H9 (cell line): ENCODE results near the gene DAPK1. TPM values are rescaled to one million over a fixed set of nuclear protein-coding genes. Genes with fewer than 3 reads are reported as not detected.

Experiments
- DNase-seq: peaks from one replicate; pipeline ENCODE4 v3.0.0-alpha.2; 2017
- H2AFZ ChIP-seq: one replicate; pipeline ENCODE4 v1.6.1; 2013; ENCODE audit warnings: mild to moderate bottlenecking, low read length, control low read depth, moderate library complexity
- H2AK5ac ChIP-seq: 2 replicates; pipeline ENCODE4 v1.6.1; 2013; ENCODE audit warnings: low read length, control low read depth, mixed read lengths; ENCODE audit not compliant: insufficient read length
- H2BK120ac ChIP-seq: one replicate; pipeline ENCODE4 v1.6.1; 2013; ENCODE audit warnings: low read depth, mild to moderate bottlenecking, low read length, control low read depth, inconsistent platforms; ENCODE audit not compliant: poor library complexity, severe bottlenecking
- H2BK12ac ChIP-seq: 2 replicates; pipeline ENCODE4 v1.6.1; 2013; ENCODE audit warnings: low read length, control low read depth, mixed read lengths, low read depth; ENCODE audit not compliant: insufficient read length
- H2BK15ac ChIP-seq: 2 replicates; pipeline ENCODE4 v1.6.1; 2013; ENCODE audit warnings: low read depth, low read length, control low read depth
- H2BK20ac ChIP-seq: one replicate; pipeline ENCODE4 v1.6.1; 2013; ENCODE audit warnings: low read depth, mild to moderate bottlenecking, low read length, control low read depth, inconsistent platforms; ENCODE audit not compliant: poor library complexity, severe bottlenecking
- H2BK5ac ChIP-seq: 2 replicates; pipeline ENCODE4 v1.6.1; 2013; ENCODE audit warnings: low read length, control low read depth, mixed read lengths; ENCODE audit not compliant: insufficient read length
- H3K14ac ChIP-seq: 2 replicates; pipeline ENCODE4 v1.6.1; 2013; ENCODE audit warnings: low read length, control low read depth; ENCODE audit not compliant: insufficient read depth
- H3K18ac ChIP-seq: 2 replicates; pipeline ENCODE4 v1.6.1; 2013; ENCODE audit warnings: low read depth, mild to moderate bottlenecking, mixed read lengths, low read length, control low read depth; ENCODE audit not compliant: insufficient read length
- H3K23ac ChIP-seq: 2 replicates; pipeline ENCODE4 v1.6.1; 2013; ENCODE audit warnings: low read length, control low read depth, mixed read lengths, low read depth; ENCODE audit not compliant: insufficient read length
- H3K23me2 ChIP-seq: 2 replicates; pipeline ENCODE4 v1.6.1; 2013; ENCODE audit warnings: low read depth, mild to moderate bottlenecking, mixed read lengths, low read length, control low read depth; ENCODE audit not compliant: insufficient read length, poor library complexity, severe bottlenecking
- H3K27ac ChIP-seq: 2 replicates; pipeline ENCODE4 v1.5.1; 2013; ENCODE audit warnings: low read length, control low read depth, mixed read lengths, low read depth; ENCODE audit not compliant: insufficient read length
- H3K27me3 ChIP-seq: 2 replicates; pipeline ENCODE4 v1.6.1; 2013; ENCODE audit warnings: low read length, control low read depth, inconsistent platforms; ENCODE audit not compliant: insufficient read depth
- H3K4ac ChIP-seq: 2 replicates; pipeline ENCODE4 v1.6.1; 2013; ENCODE audit warnings: low read depth, mild to moderate bottlenecking, control low read depth, inconsistent platforms, low read length, moderate library complexity
- H3K4me1 ChIP-seq: 2 replicates; pipeline ENCODE4 v1.6.1; 2013; ENCODE audit warnings: low read length, control low read depth, inconsistent platforms; ENCODE audit not compliant: insufficient read depth
- H3K4me2 ChIP-seq: 2 replicates; pipeline ENCODE4 v1.6.1; 2013; ENCODE audit warnings: low read length, control low read depth, mixed read lengths; ENCODE audit not compliant: insufficient read length, insufficient read depth
- H3K56ac ChIP-seq: 2 replicates; pipeline ENCODE4 v1.6.1; 2013; ENCODE audit warnings: low read depth, mild to moderate bottlenecking, mixed read lengths, low read length, control low read depth; ENCODE audit not compliant: insufficient read length
- H3K79me1 ChIP-seq: 2 replicates; pipeline ENCODE4 v1.6.1; 2013; ENCODE audit warnings: low read depth, mild to moderate bottlenecking, moderate library complexity, low read length, control low read depth, inconsistent platforms; ENCODE audit not compliant: insufficient read depth, poor library complexity, severe bottlenecking
- H3K79me2 ChIP-seq: 2 replicates; pipeline ENCODE4 v1.6.1; 2013; ENCODE audit warnings: low read length, control low read depth, inconsistent platforms; ENCODE audit not compliant: insufficient read depth
- H3K9ac ChIP-seq: 2 replicates; pipeline ENCODE4 v1.6.1; 2013; ENCODE audit warnings: low read length, control low read depth, mixed read lengths; ENCODE audit not compliant: insufficient read length; ENCODE audit errors: extremely low read depth
- H3K9me3 ChIP-seq: one replicate; pipeline ENCODE4 v1.6.1; 2013; ENCODE audit warnings: low read depth, low read length, inconsistent platforms; ENCODE audit not compliant: control insufficient read depth
- H3T11ph ChIP-seq: one replicate; pipeline ENCODE4 v1.6.1; 2013; ENCODE audit warnings: mild to moderate bottlenecking, low read length, control low read depth, inconsistent platforms
- H4K20me1 ChIP-seq: one replicate; pipeline ENCODE4 v1.6.1; 2013; ENCODE audit not compliant: control insufficient read depth, insufficient read length, insufficient read depth
- H4K5ac ChIP-seq: 2 replicates; pipeline ENCODE4 v1.6.1; 2013; ENCODE audit warnings: low read depth, mild to moderate bottlenecking, mixed read lengths, low read length, control low read depth; ENCODE audit not compliant: insufficient read length
- H4K8ac ChIP-seq: replicated peaks from 2 replicates; pipeline ENCODE4 v1.6.1; 2013; ENCODE audit warnings: low read length, control low read depth, mixed read lengths, low read depth; ENCODE audit not compliant: insufficient read length
- H4K91ac ChIP-seq: 2 replicates; pipeline ENCODE4 v1.6.1; 2013; ENCODE audit warnings: low read depth, mild to moderate bottlenecking, moderate library complexity, mixed read lengths, low read length, control low read depth; ENCODE audit not compliant: insufficient read length
- H3K27ac Mint-ChIP-seq, 3 experiments: 2 replicates in 2 of 3; 3 replicates in 1 of 3; pipeline ENCODE4 v1.8.0; 2020 to 2021; ENCODE audit warnings: mixed read lengths in 3 of 3, mild to moderate bottlenecking in 1 of 3, moderate library complexity in 1 of 3
- H3K27me3 Mint-ChIP-seq: 2 replicates; pipeline ENCODE4 v1.8.0; 2021; ENCODE audit warnings: low read depth, mild to moderate bottlenecking, moderate library complexity, mixed read lengths
- H3K36me3 Mint-ChIP-seq, 3 experiments: 2 replicates in 2 of 3; 3 replicates in 1 of 3; pipeline ENCODE4 v1.8.0; 2020 to 2021; ENCODE audit warnings: low read depth in 3 of 3, mixed read lengths in 3 of 3; ENCODE audit not compliant: insufficient read depth in 1 of 3
- H3K4me1 Mint-ChIP-seq, 2 experiments: 2 replicates each; pipeline ENCODE4 v1.8.0; 2020; ENCODE audit warnings: mixed read lengths in 2 of 2
- H3K4me3 Mint-ChIP-seq, 2 experiments: 2 replicates in 1 of 2; 3 replicates in 1 of 2; pipeline ENCODE4 v1.8.0; 2020 to 2021; ENCODE audit warnings: mild to moderate bottlenecking in 2 of 2, mixed read lengths in 2 of 2, moderate library complexity in 1 of 2
- H3K9me3 Mint-ChIP-seq, 2 experiments: 2 replicates in 1 of 2; 3 replicates in 1 of 2; pipeline ENCODE4 v1.8.0; 2020; ENCODE audit warnings: mild to moderate bottlenecking in 2 of 2, mixed read lengths in 2 of 2, moderate library complexity in 1 of 2
- CTCF ChIP-seq: fragments of 200-600 bp; sonication (generic); conservative IDR thresholded peaks from 3 replicates; pipeline ENCODE4 v1.8.0; 2021; ENCODE audit warnings: antibody characterized with exemption, mild to moderate bottlenecking
- WGBS: extraction: QIAGEN DNeasy Blood & Tissue Kit; methylation state at CpG from one replicate; pipeline ENCODE4 v1.1.7; 2013; ENCODE audit warnings: missing lambda C conversion rate, low lambda C conversion rate, mixed read lengths; ENCODE audit not compliant: insufficient read length; ENCODE audit errors: extremely low coverage; 5-methylcytosine and 5-hydroxymethylcytosine counted together
- total RNA-seq: library from RNA; stranded (reverse); gene quantifications from 2 replicates; pipeline ENCODE4 v1.2.1, GENCODE V29; 2021

The DAPK1 gene
- total RNA-seq, 1 experiment from 2014 or later = 79.4 TPM

GRCh38 chr9:87706066-87706739, 208.5 kb downstream of the DAPK1 start:
- no peak overlapping the region for H3K23ac ChIP-seq
- H3K4me2 ChIP-seq = no peak overlapping the region
- no peak overlapping the region for H3K18ac ChIP-seq
- H2BK12ac ChIP-seq = no peak overlapping the region
- H3K9me3 ChIP-seq = no peaks in the 10 kb centered on the region
- H3K23me2 ChIP-seq = no peaks in the 10 kb centered on the region
- no peak overlapping the region for H3K4ac ChIP-seq
- no peak overlapping the region for H3K9ac ChIP-seq
- Mint-ChIP-seq H3K4me1 (peaks cover 4 to 5% of the 10 kb centered on the region in 2 experiments), H3K36me3 (peaks cover 36 to 67% (median 47%) of the 10 kb centered on the region in 3 experiments), H3K27me3 (no peaks in the 10 kb centered on the region), H3K27ac (no peak overlapping the region; a peak in 1 of 7 replicates), H3K4me3 (no peak overlapping the region), H3K9me3 (no peaks in the 10 kb centered on the region)
- H3K79me2 ChIP-seq = no peaks in the 10 kb centered on the region
- H2BK20ac ChIP-seq = no peak overlapping the region
- no peak overlapping the region for H4K8ac ChIP-seq
- H3K4me1 ChIP-seq = no peaks in the 10 kb centered on the region
- peaks cover 2% of the 10 kb centered on the region for H4K20me1 ChIP-seq
- H2AK5ac ChIP-seq = no peak overlapping the region
- no peak overlapping the region for H2BK15ac ChIP-seq
- H3K27me3 ChIP-seq = no peaks in the 10 kb centered on the region
- H3K27ac ChIP-seq = no peak overlapping the region
- no peak for DNase-seq
- no peak overlapping the region for H3K56ac ChIP-seq
- no peak overlapping the region for H3K14ac ChIP-seq
- no peak overlapping the region for H3T11ph ChIP-seq
- WGBS = no CpG with 5 or more reads among the region's 39 CpGs
- H2BK120ac ChIP-seq = no peak overlapping the region
- H2BK5ac ChIP-seq = no peak overlapping the region
- H4K91ac ChIP-seq = no peak overlapping the region
- H2AFZ ChIP-seq = no peak overlapping the region
- no peak for TF ChIP-seq CTCF
- H3K79me1 ChIP-seq = no peaks in the 10 kb centered on the region
- H4K5ac ChIP-seq = no peak overlapping the region
